Neuronal stem cell (in vitro differentiated cells): ENCODE data around the gene KAZN.

Experiments used
- DNase-seq: peaks from one replicate; pipeline ENCODE4 v3.0.0-alpha.2; 2013; ENCODE audit warnings: low spot score
- H2AFZ ChIP-seq: one replicate; pipeline ENCODE4 v1.6.1; 2013; ENCODE audit warnings: mild to moderate bottlenecking, low read length, inconsistent platforms
- H2AK5ac ChIP-seq: 2 replicates; pipeline ENCODE4 v1.6.1; 2013; ENCODE audit warnings: low read depth, mild to moderate bottlenecking, inconsistent platforms, low read length, moderate library complexity, mixed read lengths
- H2BK120ac ChIP-seq: 2 replicates; pipeline ENCODE4 v1.6.1; 2013; ENCODE audit warnings: low read depth, mild to moderate bottlenecking, inconsistent platforms, low read length, moderate library complexity, mixed read lengths
- H2BK12ac ChIP-seq: one replicate; pipeline ENCODE4 v1.6.1; 2013; ENCODE audit warnings: low read length, inconsistent platforms
- H2BK15ac ChIP-seq: 2 replicates; pipeline ENCODE4 v1.6.1; 2013; ENCODE audit warnings: mild to moderate bottlenecking, low read length, inconsistent platforms, mixed read lengths
- H2BK5ac ChIP-seq: one replicate; pipeline ENCODE4 v1.6.1; 2013; ENCODE audit warnings: inconsistent platforms, mild to moderate bottlenecking, low read length, moderate library complexity
- H3K14ac ChIP-seq: one replicate; pipeline ENCODE4 v1.6.1; 2013; ENCODE audit warnings: low read length, inconsistent platforms
- H3K18ac ChIP-seq: 2 replicates; pipeline ENCODE4 v1.6.1; 2013; ENCODE audit warnings: low read length, inconsistent platforms
- H3K23ac ChIP-seq: 2 replicates; pipeline ENCODE4 v1.6.1; 2013; ENCODE audit warnings: low read depth, mild to moderate bottlenecking, mixed read lengths, low read length, inconsistent platforms; ENCODE audit not compliant: poor library complexity
- H3K27ac ChIP-seq: replicated peaks from 3 replicates; pipeline ENCODE4 v1.5.1; 2013; ENCODE audit warnings: low read length, inconsistent platforms
- H3K27me3 ChIP-seq, 3 experiments: 2 replicates each; pipeline ENCODE4 v1.6.1; 2013; ENCODE audit warnings: low read length in 3 of 3, mild to moderate bottlenecking in 2 of 3, inconsistent platforms in 1 of 3, low read depth in 1 of 3, mixed read lengths in 1 of 3, moderate library complexity in 1 of 3; ENCODE audit not compliant: control insufficient read depth in 3 of 3, insufficient read depth in 3 of 3
- H3K36me3 ChIP-seq, 2 donors: replicated peaks in 1 of 2; 2 replicates each; pipeline ENCODE4 v1.6.1; 2013; ENCODE audit warnings: low read length in 2 of 2; ENCODE audit not compliant: control insufficient read depth in 2 of 2, insufficient read depth in 2 of 2
- H3K4ac ChIP-seq: 2 replicates; pipeline ENCODE4 v1.6.1; 2013; ENCODE audit warnings: inconsistent platforms, mild to moderate bottlenecking, low read length, moderate library complexity
- H3K4me1 ChIP-seq, 2 donors: 1 replicate in 1 of 2; 2 replicates in 1 of 2; pipeline ENCODE4 v1.6.1; 2013; ENCODE audit warnings: low read length in 2 of 2, low read depth in 1 of 2; ENCODE audit not compliant: control insufficient read depth in 2 of 2, insufficient read depth in 1 of 2
- H3K4me2 ChIP-seq: one replicate; pipeline ENCODE4 v1.6.1; 2013; ENCODE audit warnings: mild to moderate bottlenecking, low read length, inconsistent platforms; ENCODE audit not compliant: insufficient read depth, poor library complexity, severe bottlenecking
- H3K4me3 ChIP-seq, 2 donors: 2 replicates each; pipeline ENCODE4 v1.5.1; 2013; ENCODE audit warnings: low read length in 2 of 2, mild to moderate bottlenecking in 2 of 2, inconsistent platforms in 1 of 2, moderate library complexity in 1 of 2
- H3K79me1 ChIP-seq: one replicate; pipeline ENCODE4 v1.6.1; 2013; ENCODE audit warnings: low read depth, mild to moderate bottlenecking, inconsistent platforms, low read length, moderate library complexity
- H3K9ac ChIP-seq: one replicate; pipeline ENCODE4 v1.6.1; 2013; ENCODE audit warnings: mild to moderate bottlenecking, low read depth, low read length, inconsistent platforms; ENCODE audit not compliant: poor library complexity
- H3K9me3 ChIP-seq, 2 donors: replicated peaks in 1 of 2; 2 replicates each; pipeline versions ENCODE3 to v1.6.1; 2013; ENCODE audit warnings: low read length in 2 of 2, mild to moderate bottlenecking in 2 of 2, inconsistent platforms in 1 of 2, low read depth in 1 of 2, mixed read lengths in 1 of 2, moderate library complexity in 1 of 2; ENCODE audit not compliant: control insufficient read depth in 2 of 2, insufficient read depth in 1 of 2
- H4K8ac ChIP-seq: one replicate; pipeline ENCODE4 v1.6.1; 2013; ENCODE audit warnings: low read depth, mild to moderate bottlenecking, inconsistent platforms, low read length, moderate library complexity
- H4K91ac ChIP-seq: one replicate; pipeline ENCODE4 v1.6.1; 2013; ENCODE audit warnings: low read length, low read depth, mild to moderate bottlenecking, inconsistent platforms; ENCODE audit not compliant: poor library complexity
- WGBS, 2 donors: extraction: QIAGEN DNeasy Blood & Tissue Kit; methylation state at CpG; one replicate each; pipeline ENCODE4 v1.1.7; 2013; ENCODE audit warnings: missing lambda C conversion rate in 2 of 2, mixed read lengths in 1 of 2; ENCODE audit not compliant: insufficient read length in 2 of 2, insufficient replicate concordance in 1 of 2; ENCODE audit errors: extremely low coverage in 2 of 2; 5-methylcytosine and 5-hydroxymethylcytosine counted together

The KAZN gene

GRCh38 chr1:14841951-14842350 lies 243.5 kb downstream of the KAZN start:
- H2BK12ac ChIP-seq, result no peak overlapping the region
- peaks cover 10 to 28% of the 10 kb centered on the region in 2 donors for H3K9me3 ChIP-seq
- no peaks in the 10 kb centered on the region for H3K79me1 ChIP-seq
- H3K4me2 ChIP-seq, result no peak overlapping the region
- no peak overlapping the region for H3K18ac ChIP-seq
- H4K8ac ChIP-seq, result no peak overlapping the region
- no peak overlapping the region for H2BK15ac ChIP-seq
- no peak overlapping the region for H3K4ac ChIP-seq
- H3K36me3 ChIP-seq, result peaks cover 0 to 22% of the 10 kb centered on the region in 2 donors
- H3K23ac ChIP-seq, result no peak overlapping the region
- no peak overlapping the region for H3K4me3 ChIP-seq
- no peak overlapping the region for H3K14ac ChIP-seq
- no peaks in the 10 kb centered on the region for H3K27me3 ChIP-seq
- no peak overlapping the region for H2AK5ac ChIP-seq
- no peak overlapping the region for H2BK5ac ChIP-seq
- no peak overlapping the region for H4K91ac ChIP-seq
- H3K9ac ChIP-seq, result no peak overlapping the region
- no peak overlapping the region for H2AFZ ChIP-seq
- no peak for DNase-seq
- H3K27ac ChIP-seq, result no peak overlapping the region
- no peaks in the 10 kb centered on the region for H3K4me1 ChIP-seq
- no peak overlapping the region for H2BK120ac ChIP-seq

- Histone ChIP-seq H2BK120ac (no peak overlapping the region), H3K18ac (no peak overlapping the region), H3K27ac (no peak overlapping the region), H3K23ac (no peak overlapping the region), H2AK5ac (no peak overlapping the region), H3K4me1 (no peaks in the 10 kb centered on the region), H3K9ac (no peak overlapping the region), H3K79me1 (no peaks in the 10 kb centered on the region), H2BK12ac (no peak overlapping the region), H3K9me3 (peaks cover 10 to 28% of the 10 kb centered on the region in 2 donors), H3K4me2 (no peak overlapping the region), H3K4ac (no peak overlapping the region), H2BK5ac (no peak overlapping the region), H3K27me3 (no peaks in the 10 kb centered on the region), H3K4me3 (no peak overlapping the region), H3K14ac (no peak overlapping the region), H2BK15ac (no peak overlapping the region), H3K36me3 (peaks cover 0 to 22% of the 10 kb centered on the region in 2 donors), H4K8ac (no peak overlapping the region), H2AFZ (no peak overlapping the region), H4K91ac (no peak overlapping the region)
- WGBS, 2 donors, result no CpG with 5 or more reads among the region's 4 CpGs
- DNase-seq, result no peak
Observed at GRCh38 chr1:14842361-14842760, 243.9 kb downstream of the KAZN start.

DNA sequence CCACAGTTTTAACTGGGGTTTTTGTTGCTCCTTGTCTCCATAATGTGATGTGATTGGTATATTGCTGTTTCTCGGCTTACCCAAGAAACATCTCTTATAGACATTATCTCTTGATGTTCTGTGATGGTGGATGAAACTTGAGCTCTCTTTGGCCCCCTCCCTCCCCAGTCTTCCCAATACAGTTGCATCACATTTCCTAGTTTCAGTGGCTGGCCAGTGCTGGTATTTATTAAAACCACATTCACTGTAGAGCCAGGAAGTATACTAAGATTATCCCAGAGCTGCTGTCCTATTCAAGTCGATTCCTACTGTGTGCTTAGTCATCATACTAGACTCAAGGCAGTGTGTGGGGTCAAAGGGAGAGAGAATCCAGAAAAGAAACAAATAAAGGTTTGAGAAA lies 244.4 kb downstream of the KAZN start:
- whole genome bisulfite sequencing, 2 donors, result no CpG with 5 or more reads among the region's 2 CpGs
- Histone ChIP-seq H3K36me3 (peaks cover 0 to 19% of the 10 kb centered on the region in 2 donors), H3K4me1 (no peaks in the 10 kb centered on the region)

GRCh38 chr1:14843525-14843924 lies 245.0 kb downstream of the KAZN start:
- Histone ChIP-seq H3K4me3 (no peak overlapping the region), H2BK15ac (no peak overlapping the region), H2AK5ac (no peak overlapping the region), H3K9me3 (peaks cover 10 to 28% of the 10 kb centered on the region in 2 donors), H3K4ac (no peak overlapping the region), H3K4me1 (peaks cover 0 to 4% of the 10 kb centered on the region in 2 donors), H3K27me3 (no peaks in the 10 kb centered on the region), H3K9ac (no peak overlapping the region), H4K91ac (no peak overlapping the region), H4K8ac (no peak overlapping the region), H2BK12ac (no peak overlapping the region), H2BK120ac (no peak overlapping the region), H3K18ac (no peak overlapping the region), H3K4me2 (no peak overlapping the region), H3K36me3 (peaks cover 0 to 15% of the 10 kb centered on the region in 2 donors), H2AFZ (no peak overlapping the region), H2BK5ac (no peak overlapping the region), H3K79me1 (no peaks in the 10 kb centered on the region), H3K27ac (no peak overlapping the region), H3K23ac (no peak overlapping the region), H3K14ac (no peak overlapping the region)
- DNase-seq, result no peak
- WGBS, 2 donors, result no CpG with 5 or more reads among the region's 6 CpGs

More for the DNA sequence above, 244.4 kb downstream of the KAZN start:
- no peak overlapping the region for H4K91ac ChIP-seq
- no peak overlapping the region for H2BK5ac ChIP-seq
- no peak overlapping the region for H2AK5ac ChIP-seq
- no peak overlapping the region for H3K27ac ChIP-seq
- H3K9ac ChIP-seq, result no peak overlapping the region
- H3K4me2 ChIP-seq, result no peak overlapping the region
- no peak overlapping the region for H3K14ac ChIP-seq
- no peak overlapping the region for H2BK120ac ChIP-seq
- H3K9me3 ChIP-seq, result peaks cover 10 to 28% of the 10 kb centered on the region in 2 donors
- no peak overlapping the region for H3K4ac ChIP-seq
- H3K27me3 ChIP-seq, result no peaks in the 10 kb centered on the region
- H2BK15ac ChIP-seq, result no peak overlapping the region
- H3K79me1 ChIP-seq, result no peaks in the 10 kb centered on the region
- no peak overlapping the region for H3K4me3 ChIP-seq
- H2BK12ac ChIP-seq, result no peak overlapping the region
- no peak overlapping the region for H2AFZ ChIP-seq
- DNase-seq, result no peak
- H4K8ac ChIP-seq, result no peak overlapping the region
- H3K18ac ChIP-seq, result no peak overlapping the region
- H3K23ac ChIP-seq, result no peak overlapping the region
